ENCODE data around the gene KDM2A.
A peak's percentile ranks its signal among the peaks of the same experiment; 100 is the strongest.
"Not testable (repeated sequence)": the region's sequence is repeated elsewhere in the genome, so short reads cannot be mapped to it uniquely, and the experiment has no call there.

KDM2A gene

DNA sequence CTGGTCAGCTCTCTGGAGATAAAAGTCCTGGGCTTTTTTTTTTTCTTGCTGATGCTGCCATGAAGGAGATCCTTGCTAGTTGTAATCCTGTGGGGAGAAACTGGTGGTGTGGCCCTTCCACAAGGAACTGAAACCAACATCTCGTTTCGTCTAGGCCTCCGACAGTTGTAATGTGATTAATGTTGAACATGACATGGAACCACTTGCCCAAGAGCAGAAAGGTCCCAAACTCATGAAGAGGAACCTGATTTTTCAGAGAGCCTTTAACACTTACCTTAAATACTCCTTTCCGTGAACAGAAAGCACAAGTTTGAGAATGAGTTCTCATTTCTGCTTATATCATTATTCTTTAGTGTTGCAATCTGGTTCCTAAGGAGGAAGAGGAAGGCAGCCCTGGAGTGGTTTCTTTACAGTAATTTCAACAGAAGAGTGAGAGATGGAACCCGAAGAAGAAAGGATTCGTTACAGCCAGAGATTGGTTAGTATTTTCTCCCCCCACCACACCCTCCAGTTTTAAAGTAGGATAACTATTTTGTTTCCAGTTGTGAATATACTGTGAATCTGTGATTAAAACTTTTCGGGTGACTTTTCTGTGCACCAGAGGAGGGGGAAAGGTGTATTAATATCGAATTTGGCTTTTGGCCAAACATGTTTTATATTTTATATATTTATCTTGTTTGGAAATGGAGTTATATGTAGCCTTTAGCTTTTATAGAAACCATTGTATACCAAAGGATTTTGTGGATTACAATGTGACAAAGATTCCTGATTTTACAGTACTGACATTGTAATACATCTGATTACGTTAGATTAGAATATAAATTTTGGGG lies 2.0 kb downstream of the KDM2A start:
- no peak overlapping the region for H2BK5ac ChIP-seq (ENCODE audit: low read depth, low read length, poor library complexity, severe bottlenecking)
- H3K4me2 ChIP-seq (ENCODE audit: low read length, poor library complexity, severe bottlenecking) = peak overlapping the region; percentile 57
- H3K9ac ChIP-seq (ENCODE audit: low read length) = peak overlapping the region; percentile 98
- H2AFZ ChIP-seq (ENCODE audit: low read depth, low read length) = no peak overlapping the region
- DNase-seq = peak; percentile 79
- H3K79me1 ChIP-seq (replicated peaks; ENCODE audit: low read length, poor library complexity, severe bottlenecking) = no peaks in the 10 kb centered on the region
- no peak overlapping the region for H2BK120ac ChIP-seq (ENCODE audit: low read depth, low read length)
- peaks cover 22% of the 10 kb centered on the region for H3K4me1 ChIP-seq (ENCODE audit: control insufficient read depth, insufficient read depth, low read depth, low read length)
- no peak overlapping the region for H4K8ac ChIP-seq (ENCODE audit: low read length)
- H3K4ac ChIP-seq (ENCODE audit: low read depth in 1 of 2, low read length in 2 of 2) = no peak overlapping the region
- H2BK15ac ChIP-seq (ENCODE audit: low read depth, poor library complexity, severe bottlenecking) = no peak overlapping the region
- no peaks in the 10 kb centered on the region for H3K27me3 ChIP-seq (ENCODE audit: control insufficient read depth in 1 of 2, insufficient read depth in 1 of 2, low read length in 2 of 2)
- WGBS = 36% methylated on average over 4 of the region's 9 CpGs
- peak overlapping the region; percentile 14 to 99 for H3K4me3 ChIP-seq (ENCODE audit: insufficient read depth in 1 of 2, low read depth in 1 of 2, low read length in 2 of 2)
- H3K14ac ChIP-seq (ENCODE audit: low read length in 2 of 2) = no peak overlapping the region
- H3K27ac ChIP-seq (ENCODE audit: low read length, poor library complexity, severe bottlenecking) = no peak overlapping the region
- H2BK12ac ChIP-seq (ENCODE audit: low read length in 2 of 2) = no peak overlapping the region
- no peak overlapping the region for H3K23ac ChIP-seq (ENCODE audit: low read length in 2 of 2)
- H3K9me3 ChIP-seq (ENCODE audit: control insufficient read depth, low read length) = no peaks in the 10 kb centered on the region
- no peak overlapping the region for H2AK5ac ChIP-seq (ENCODE audit: low read length, severe bottlenecking)
- H3K36me3 ChIP-seq (ENCODE audit: control insufficient read depth in 1 of 2, insufficient read depth in 2 of 2, low read depth in 1 of 2, low read length in 2 of 2) = peaks cover 11 to 13% of the 10 kb centered on the region in 2 experiments
- H4K91ac ChIP-seq (ENCODE audit: low read length) = no peak overlapping the region
- H3K18ac ChIP-seq (ENCODE audit: low read depth in 1 of 2, low read length in 2 of 2) = no peak overlapping the region

DNA sequence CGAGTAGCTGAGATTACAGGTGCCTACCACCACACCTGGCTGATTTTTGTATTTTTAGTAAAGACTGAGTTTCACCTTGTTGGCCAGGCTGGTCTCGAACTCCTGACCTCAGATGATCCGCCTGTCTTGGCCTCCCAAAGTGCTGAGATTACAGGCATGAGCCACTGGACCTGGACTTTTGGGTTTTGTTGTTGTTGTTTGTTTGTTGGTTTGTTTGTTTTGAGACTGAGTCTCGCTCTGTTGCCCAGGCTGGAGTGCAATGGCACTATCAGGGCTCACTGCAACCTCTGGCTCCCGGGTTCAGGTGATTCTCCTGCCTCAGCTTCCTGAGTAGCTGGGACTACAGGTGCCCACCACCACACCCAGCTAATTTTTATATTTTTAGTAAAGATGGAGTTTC lies 4.7 kb downstream of the KDM2A start:
- not testable (repeated sequence) for H2BK120ac ChIP-seq (ENCODE audit: low read depth, low read length); H3K9ac ChIP-seq (ENCODE audit: low read length); H3K27ac ChIP-seq (ENCODE audit: low read length, poor library complexity, severe bottlenecking); H3K4me3 ChIP-seq (ENCODE audit: insufficient read depth in 1 of 2, low read depth in 1 of 2, low read length in 2 of 2); H3K14ac ChIP-seq (ENCODE audit: low read length in 2 of 2); H2AFZ ChIP-seq (ENCODE audit: low read depth, low read length); H3K18ac ChIP-seq (ENCODE audit: low read depth in 1 of 2, low read length in 2 of 2); H2BK5ac ChIP-seq (ENCODE audit: low read depth, low read length, poor library complexity, severe bottlenecking); H3K9me3 ChIP-seq (ENCODE audit: control insufficient read depth, low read length); H3K4me2 ChIP-seq (ENCODE audit: low read length, poor library complexity, severe bottlenecking); H2BK12ac ChIP-seq (ENCODE audit: low read length in 2 of 2); H2BK15ac ChIP-seq (ENCODE audit: low read depth, poor library complexity, severe bottlenecking); H4K91ac ChIP-seq (ENCODE audit: low read length); H2AK5ac ChIP-seq (ENCODE audit: low read length, severe bottlenecking); H3K27me3 ChIP-seq (ENCODE audit: control insufficient read depth in 1 of 2, insufficient read depth in 1 of 2, low read length in 2 of 2); H3K4ac ChIP-seq (ENCODE audit: low read depth in 1 of 2, low read length in 2 of 2); H3K79me1 ChIP-seq (replicated peaks; ENCODE audit: low read length, poor library complexity, severe bottlenecking); H3K23ac ChIP-seq (ENCODE audit: low read length in 2 of 2); H4K8ac ChIP-seq (ENCODE audit: low read length); DNase-seq
- WGBS = 98% methylated on average over 5 of the region's 5 CpGs
- peaks cover 14 to 23% of the 10 kb centered on the region in 2 experiments for H3K36me3 ChIP-seq (ENCODE audit: control insufficient read depth in 1 of 2, insufficient read depth in 2 of 2, low read depth in 1 of 2, low read length in 2 of 2)
- H3K4me1 ChIP-seq (ENCODE audit: control insufficient read depth, insufficient read depth, low read depth, low read length) = peaks cover 16% of the 10 kb centered on the region

DNA sequence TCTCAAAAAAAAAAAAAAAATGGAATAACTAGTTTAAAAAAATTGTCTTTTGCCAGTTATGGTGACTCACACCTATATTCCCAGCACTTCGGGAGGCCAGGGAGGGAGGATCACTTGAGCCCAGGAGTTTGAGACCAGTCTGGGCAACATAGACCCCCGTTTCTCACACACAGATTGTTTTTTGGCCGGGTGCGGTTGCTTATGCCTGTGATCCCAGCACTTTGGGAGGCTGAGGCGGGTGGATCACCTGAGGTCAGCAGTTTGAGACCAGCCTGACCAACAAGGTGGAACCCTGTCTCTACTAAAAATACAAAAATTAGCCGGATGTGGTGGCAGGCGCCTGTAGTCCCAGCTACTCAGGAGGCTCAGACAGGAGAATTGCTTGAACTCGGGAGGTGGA lies 7.2 kb downstream of the KDM2A start:
- H2BK120ac ChIP-seq (ENCODE audit: low read depth, low read length); H3K9ac ChIP-seq (ENCODE audit: low read length); H3K27ac ChIP-seq (ENCODE audit: low read length, poor library complexity, severe bottlenecking); DNase-seq; H3K23ac ChIP-seq (ENCODE audit: low read length in 2 of 2); H3K14ac ChIP-seq (ENCODE audit: low read length in 2 of 2); H2AK5ac ChIP-seq (ENCODE audit: low read length, severe bottlenecking); H2AFZ ChIP-seq (ENCODE audit: low read depth, low read length); H3K4me2 ChIP-seq (ENCODE audit: low read length, poor library complexity, severe bottlenecking); H3K18ac ChIP-seq (ENCODE audit: low read depth in 1 of 2, low read length in 2 of 2); H3K4ac ChIP-seq (ENCODE audit: low read depth in 1 of 2, low read length in 2 of 2); H2BK5ac ChIP-seq (ENCODE audit: low read depth, low read length, poor library complexity, severe bottlenecking); H4K91ac ChIP-seq (ENCODE audit: low read length); H2BK12ac ChIP-seq (ENCODE audit: low read length in 2 of 2); H2BK15ac ChIP-seq (ENCODE audit: low read depth, poor library complexity, severe bottlenecking); H4K8ac ChIP-seq (ENCODE audit: low read length); H3K4me3 ChIP-seq (ENCODE audit: insufficient read depth in 1 of 2, low read depth in 1 of 2, low read length in 2 of 2); H3K79me1 ChIP-seq (replicated peaks; ENCODE audit: low read length, poor library complexity, severe bottlenecking); H3K27me3 ChIP-seq (ENCODE audit: control insufficient read depth in 1 of 2, insufficient read depth in 1 of 2, low read length in 2 of 2); H3K9me3 ChIP-seq (ENCODE audit: control insufficient read depth, low read length): not testable (repeated sequence)
- peaks cover 17% of the 10 kb centered on the region for H3K4me1 ChIP-seq (ENCODE audit: control insufficient read depth, insufficient read depth, low read depth, low read length)
- H3K36me3 ChIP-seq (ENCODE audit: control insufficient read depth in 1 of 2, insufficient read depth in 2 of 2, low read depth in 1 of 2, low read length in 2 of 2) = peaks cover 16 to 38% of the 10 kb centered on the region in 2 experiments
- 95% methylated on average over 8 of the region's 8 CpGs for WGBS

DNA sequence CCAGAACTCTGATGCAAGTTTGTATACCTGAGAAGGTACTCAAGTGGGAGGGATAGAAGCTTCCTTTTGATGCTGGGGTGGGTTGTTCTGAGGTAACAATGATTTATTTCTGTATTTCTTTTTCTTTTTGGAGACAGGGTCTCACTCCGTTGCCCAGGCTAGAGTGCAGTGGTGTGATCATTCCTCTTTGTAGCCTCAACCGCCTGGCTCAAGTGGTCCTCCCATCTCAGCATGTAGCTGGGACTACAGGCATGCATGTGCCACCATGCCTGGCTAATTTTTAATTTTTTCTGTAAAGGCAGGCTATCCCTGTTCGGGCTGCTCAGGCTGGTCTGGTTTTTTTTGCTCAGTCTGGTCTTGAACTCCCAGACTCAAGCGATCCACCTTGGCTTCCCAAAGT lies 7.9 kb downstream of the KDM2A start:
- H3K9ac ChIP-seq (ENCODE audit: low read length) = no peak overlapping the region
- H2BK120ac ChIP-seq (ENCODE audit: low read depth, low read length) = no peak overlapping the region
- no peak overlapping the region for H3K4me3 ChIP-seq (ENCODE audit: insufficient read depth in 1 of 2, low read depth in 1 of 2, low read length in 2 of 2)
- no peaks in the 10 kb centered on the region for H3K9me3 ChIP-seq (ENCODE audit: control insufficient read depth, low read length)
- H2BK15ac ChIP-seq (ENCODE audit: low read depth, poor library complexity, severe bottlenecking) = no peak overlapping the region
- H2AFZ ChIP-seq (ENCODE audit: low read depth, low read length) = no peak overlapping the region
- no peak overlapping the region for H3K4ac ChIP-seq (ENCODE audit: low read depth in 1 of 2, low read length in 2 of 2)
- no peak overlapping the region for H2AK5ac ChIP-seq (ENCODE audit: low read length, severe bottlenecking)
- no peaks in the 10 kb centered on the region for H3K79me1 ChIP-seq (replicated peaks; ENCODE audit: low read length, poor library complexity, severe bottlenecking)
- no peak overlapping the region for H4K8ac ChIP-seq (ENCODE audit: low read length)
- WGBS = 94% methylated on average over 4 of the region's 4 CpGs
- H3K27me3 ChIP-seq (ENCODE audit: control insufficient read depth in 1 of 2, insufficient read depth in 1 of 2, low read length in 2 of 2) = no peaks in the 10 kb centered on the region
- H2BK12ac ChIP-seq (ENCODE audit: low read length in 2 of 2) = no peak overlapping the region
- no peak overlapping the region for H3K4me2 ChIP-seq (ENCODE audit: low read length, poor library complexity, severe bottlenecking)
- DNase-seq = no peak
- H3K18ac ChIP-seq (ENCODE audit: low read depth in 1 of 2, low read length in 2 of 2) = no peak overlapping the region
- H2BK5ac ChIP-seq (ENCODE audit: low read depth, low read length, poor library complexity, severe bottlenecking) = no peak overlapping the region
- no peak overlapping the region for H4K91ac ChIP-seq (ENCODE audit: low read length)
- no peak overlapping the region for H3K23ac ChIP-seq (ENCODE audit: low read length in 2 of 2)
- no peak overlapping the region for H3K14ac ChIP-seq (ENCODE audit: low read length in 2 of 2)
- peaks cover 17% of the 10 kb centered on the region for H3K4me1 ChIP-seq (ENCODE audit: control insufficient read depth, insufficient read depth, low read depth, low read length)
- peak overlapping the region; percentile 57 for H3K27ac ChIP-seq (ENCODE audit: low read length, poor library complexity, severe bottlenecking)
- peaks cover 16 to 44% of the 10 kb centered on the region in 2 experiments for H3K36me3 ChIP-seq (ENCODE audit: control insufficient read depth in 1 of 2, insufficient read depth in 2 of 2, low read depth in 1 of 2, low read length in 2 of 2)

Data from mesenchymal stem cell (in vitro differentiated cells and primary cell).